ENCODE results near the gene KRTAP1-3.

GRCh38 chr17:41008811-41009210, 25.9 kb downstream of the KRTAP1-3 start, which contains the start of gene KRTAP3-1:
- TF ChIP-seq CTCF (IDR thresholded peaks at IDR 0.05; ENCODE audit: insufficient read depth, low read length) (no peak), POLR2AphosphoS5 (IDR thresholded peaks at IDR 0.05; ENCODE audit: low read depth) (no peak), SPI1 (IDR thresholded peaks at IDR 0.05; ENCODE audit: borderline replicate concordance, low read depth) (no peak), GABPA (IDR thresholded peaks at IDR 0.05; ENCODE audit: low read depth) (no peak)

Data from HL-60 (cell line).